Endothelial cell (in vitro differentiated cells): ENCODE results near the gene GRK6. TPM values are rescaled to one million over a fixed set of nuclear protein-coding genes. Genes with fewer than 3 reads are reported as not detected.

ENCODE experiments used
- DNase-seq: peaks from one replicate; pipeline ENCODE4 v3.0.0; 2021; ENCODE audit warnings: low spot score
- H3K27ac Mint-ChIP-seq: one replicate; pipeline ENCODE4 v1.8.0; 2021; ENCODE audit warnings: mixed read lengths, inconsistent platforms; ENCODE audit not compliant: unreplicated experiment
- H3K27me3 Mint-ChIP-seq: one replicate; pipeline ENCODE4 v1.8.0; 2021; ENCODE audit warnings: mild to moderate bottlenecking, moderate library complexity, mixed read lengths, inconsistent platforms; ENCODE audit not compliant: unreplicated experiment
- H3K36me3 Mint-ChIP-seq: one replicate; pipeline ENCODE4 v1.8.0; 2021; ENCODE audit warnings: mild to moderate bottlenecking, low read depth, mixed read lengths, inconsistent platforms; ENCODE audit not compliant: unreplicated experiment
- H3K4me1 Mint-ChIP-seq: one replicate; pipeline ENCODE4 v1.8.0; 2021; ENCODE audit warnings: mild to moderate bottlenecking, mixed read lengths, inconsistent platforms; ENCODE audit not compliant: unreplicated experiment
- H3K4me3 Mint-ChIP-seq: one replicate; pipeline ENCODE4 v1.8.0; 2021; ENCODE audit warnings: mild to moderate bottlenecking, mixed read lengths, inconsistent platforms; ENCODE audit not compliant: unreplicated experiment
- H3K9me3 Mint-ChIP-seq: one replicate; pipeline ENCODE4 v1.8.0; 2021; ENCODE audit warnings: mixed read lengths, inconsistent platforms; ENCODE audit not compliant: unreplicated experiment
- CTCF ChIP-seq: fragments of 200-600 bp; sonication (generic); IDR thresholded peaks from one replicate; pipeline ENCODE4 v1.5.0; 2021; ENCODE audit warnings: antibody characterized with exemption; ENCODE audit not compliant: unreplicated experiment
- total RNA-seq: library from RNA; stranded (reverse); fragmentation: NEBNext Ultra II Directional; extraction: Animal tissue kit (Norgen Biotek cat#: 25700); gene quantifications from one replicate; pipeline ENCODE4 v1.2.1, GENCODE V29; 2021; ENCODE audit not compliant: unreplicated experiment

The GRK6 gene
- total RNA-seq, 1 donor from 2014 or later = 33.1 TPM

GRCh38 chr5:177434942-177435738 lies 8.7 kb downstream of the GRK6 start:
- TF ChIP-seq CTCF = no peak
- DNase-seq = no peak

GRCh38 chr5:177435847-177436536 lies 9.5 kb downstream of the GRK6 start:
- H3K9me3 Mint-ChIP-seq = no peaks in the 10 kb centered on the region
- no peak overlapping the region for H3K4me3 Mint-ChIP-seq
- no peak for TF ChIP-seq CTCF
- peaks cover 26% of the 10 kb centered on the region for H3K36me3 Mint-ChIP-seq
- no peak for DNase-seq
- no peak overlapping the region for H3K27ac Mint-ChIP-seq
- peaks cover 16% of the 10 kb centered on the region for H3K27me3 Mint-ChIP-seq
- H3K4me1 Mint-ChIP-seq = no peaks in the 10 kb centered on the region

More at GRCh38 chr5:177434942-177435738, 8.7 kb downstream of the GRK6 start:
- H3K36me3 Mint-ChIP-seq = peaks cover 26% of the 10 kb centered on the region
- H3K4me1 Mint-ChIP-seq = no peaks in the 10 kb centered on the region
- peaks cover 16% of the 10 kb centered on the region for H3K27me3 Mint-ChIP-seq
- H3K27ac Mint-ChIP-seq = no peak overlapping the region
- H3K9me3 Mint-ChIP-seq = no peaks in the 10 kb centered on the region
- no peak overlapping the region for H3K4me3 Mint-ChIP-seq

DNA sequence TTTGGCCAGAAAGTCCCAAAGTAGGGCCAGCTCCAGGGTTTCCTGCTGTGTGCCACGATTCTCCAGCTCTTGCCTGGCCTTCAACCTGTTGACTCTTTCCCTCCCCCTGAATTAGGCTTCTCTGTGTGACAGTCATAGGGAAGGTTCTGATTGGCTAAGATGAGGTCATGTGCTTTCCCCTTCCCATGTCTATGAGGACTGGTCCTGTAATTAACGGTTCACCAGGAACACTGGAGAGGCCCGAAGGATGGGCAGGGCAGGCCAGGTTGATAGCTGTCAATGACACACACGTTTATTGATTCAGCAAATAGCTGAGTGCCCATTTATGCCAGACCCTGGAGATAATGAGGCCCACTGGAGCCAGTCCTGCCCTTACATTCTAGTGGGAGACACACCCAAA lies 11.1 kb downstream of the GRK6 start:
- no peaks in the 10 kb centered on the region for H3K4me1 Mint-ChIP-seq
- no peak overlapping the region for H3K4me3 Mint-ChIP-seq
- H3K27ac Mint-ChIP-seq = no peak overlapping the region
- no peaks in the 10 kb centered on the region for H3K9me3 Mint-ChIP-seq
- H3K36me3 Mint-ChIP-seq = peaks cover 31% of the 10 kb centered on the region
- DNase-seq = no peak
- H3K27me3 Mint-ChIP-seq = peaks cover 18% of the 10 kb centered on the region
- no peak for TF ChIP-seq CTCF

DNA sequence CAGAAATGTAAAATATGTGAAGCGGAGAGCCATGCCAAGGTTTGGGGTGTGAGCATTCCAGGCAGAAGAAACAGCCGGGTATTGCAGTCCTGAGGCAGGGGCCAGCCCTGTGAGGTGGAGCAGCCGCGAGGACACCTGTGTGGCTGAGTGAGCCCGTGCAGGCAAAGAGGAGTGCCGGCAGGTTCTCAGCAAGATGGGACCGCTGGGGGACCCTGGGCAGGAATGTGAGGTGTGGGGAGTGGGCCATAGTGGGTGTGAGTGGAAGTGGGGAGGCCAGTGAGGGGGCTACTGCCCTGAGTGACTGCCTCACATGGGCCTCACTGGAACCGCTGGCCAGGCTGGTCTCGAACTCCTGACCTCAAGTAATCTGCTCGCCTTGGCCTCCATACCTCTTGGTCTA lies 12.0 kb downstream of the GRK6 start:
- Mint-ChIP-seq H3K4me1 (no peaks in the 10 kb centered on the region), H3K27ac (no peak overlapping the region), H3K27me3 (peaks cover 21% of the 10 kb centered on the region), H3K36me3 (peaks cover 31% of the 10 kb centered on the region), H3K9me3 (no peaks in the 10 kb centered on the region), H3K4me3 (no peak overlapping the region)
- no peak for DNase-seq
- no peak for TF ChIP-seq CTCF

- no peak for DNase-seq
- Mint-ChIP-seq H3K4me1 (no peaks in the 10 kb centered on the region), H3K4me3 (no peak overlapping the region), H3K27me3 (peaks cover 24% of the 10 kb centered on the region), H3K9me3 (no peaks in the 10 kb centered on the region), H3K27ac (no peak overlapping the region), H3K36me3 (peaks cover 28% of the 10 kb centered on the region)
- no peak for TF ChIP-seq CTCF
Observed at GRCh38 chr5:177439518-177440053, 13.1 kb downstream of the GRK6 start.
